ENCODE measurements around the gene DAB2.

DNA sequence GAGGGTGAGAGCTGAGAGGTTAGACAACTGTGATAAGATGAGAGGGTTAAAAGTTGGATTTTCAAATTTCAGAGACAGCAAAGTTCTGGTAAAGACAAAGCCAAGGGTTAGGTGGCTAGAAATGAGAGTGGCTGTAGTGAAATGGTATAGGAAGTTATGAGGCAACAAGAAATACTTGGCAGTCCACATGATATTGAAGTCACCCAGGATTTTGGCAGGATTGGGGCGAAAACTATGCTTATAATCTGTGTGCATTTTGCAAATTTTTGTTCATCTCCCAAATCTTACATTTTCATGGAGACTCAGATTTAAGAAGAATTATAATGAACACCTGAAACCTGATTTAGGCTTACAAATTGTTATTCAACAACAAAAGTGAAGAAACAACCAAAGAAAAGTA lies 96.0 kb downstream of the DAB2 start:
- TF ChIP-seq, protein P1, sequence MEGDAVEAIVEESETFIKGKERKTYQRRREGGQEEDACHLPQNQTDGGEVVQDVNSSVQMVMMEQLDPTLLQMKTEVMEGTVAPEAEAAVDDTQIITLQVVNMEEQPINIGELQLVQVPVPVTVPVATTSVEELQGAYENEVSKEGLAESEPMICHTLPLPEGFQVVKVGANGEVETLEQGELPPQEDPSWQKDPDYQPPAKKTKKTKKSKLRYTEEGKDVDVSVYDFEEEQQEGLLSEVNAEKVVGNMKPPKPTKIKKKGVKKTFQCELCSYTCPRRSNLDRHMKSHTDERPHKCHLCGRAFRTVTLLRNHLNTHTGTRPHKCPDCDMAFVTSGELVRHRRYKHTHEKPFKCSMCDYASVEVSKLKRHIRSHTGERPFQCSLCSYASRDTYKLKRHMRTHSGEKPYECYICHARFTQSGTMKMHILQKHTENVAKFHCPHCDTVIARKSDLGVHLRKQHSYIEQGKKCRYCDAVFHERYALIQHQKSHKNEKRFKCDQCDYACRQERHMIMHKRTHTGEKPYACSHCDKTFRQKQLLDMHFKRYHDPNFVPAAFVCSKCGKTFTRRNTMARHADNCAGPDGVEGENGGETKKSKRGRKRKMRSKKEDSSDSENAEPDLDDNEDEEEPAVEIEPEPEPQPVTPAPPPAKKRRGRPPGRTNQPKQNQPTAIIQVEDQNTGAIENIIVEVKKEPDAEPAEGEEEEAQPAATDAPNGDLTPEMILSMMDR (IDR thresholded peaks at IDR 0.05 in 4 of 5, conservative IDR thresholded peaks at IDR 0.05 in 1 of 5), result no peak
- TF ChIP-seq POLR2A (IDR thresholded peaks at IDR 0.05), result no peak

Measured in gastrocnemius medialis (tissue), 4 donors.